ENCODE data around the gene ACTR10.

DNA sequence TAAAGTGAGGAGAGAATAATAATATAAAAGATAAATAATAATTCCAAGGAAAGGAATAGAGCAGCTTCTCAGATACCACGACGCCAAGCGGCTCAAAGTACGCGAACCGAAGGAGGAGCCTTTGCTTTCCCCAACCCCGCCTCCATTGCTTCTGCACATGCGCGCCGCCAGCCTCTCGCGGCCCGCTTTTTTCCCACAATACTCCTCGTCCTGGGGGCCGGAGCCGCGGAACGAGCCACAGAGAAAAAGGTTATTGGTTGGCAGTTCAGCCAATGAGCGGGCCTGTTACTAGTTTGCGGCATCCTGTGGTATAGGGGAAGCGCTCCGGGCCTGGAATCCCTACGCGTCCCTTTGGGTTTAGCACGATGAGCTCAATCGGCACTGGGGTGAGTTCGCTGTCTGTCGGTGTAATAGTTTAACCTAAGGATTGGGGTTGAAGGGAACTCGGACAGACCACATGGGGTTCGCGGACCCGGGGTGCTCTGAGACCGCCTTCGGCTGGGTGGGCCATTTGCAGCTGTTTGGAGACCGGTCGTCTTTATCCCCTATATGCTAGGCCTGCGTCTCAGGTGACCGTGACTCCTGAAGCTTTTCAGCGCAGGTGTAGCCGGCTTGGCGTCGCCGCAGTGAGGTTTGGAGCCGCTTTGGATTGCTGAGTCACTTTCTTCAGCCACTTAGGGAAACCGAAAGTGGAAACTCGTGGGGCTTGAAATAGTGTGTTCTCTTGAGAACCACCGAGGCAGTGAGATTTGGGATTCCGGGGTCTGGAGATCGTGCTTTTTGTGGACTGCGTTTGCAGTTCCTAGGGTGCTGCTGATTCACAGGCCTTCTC is 44.8 kb downstream of the ACTR10 start, which contains the start of gene PSMA3:
- peak; percentile 94 to 98 for TF ChIP-seq POLR2A (IDR thresholded peaks at IDR 0.05; ENCODE audit: control extremely low read depth in 1 of 2, low read depth in 2 of 2, low read length in 2 of 2)
- TF ChIP-seq MAX (IDR thresholded peaks at IDR 0.05), result peak; percentile 39; the same call in 1 of the 2 replicates
- TF ChIP-seq, protein P1, sequence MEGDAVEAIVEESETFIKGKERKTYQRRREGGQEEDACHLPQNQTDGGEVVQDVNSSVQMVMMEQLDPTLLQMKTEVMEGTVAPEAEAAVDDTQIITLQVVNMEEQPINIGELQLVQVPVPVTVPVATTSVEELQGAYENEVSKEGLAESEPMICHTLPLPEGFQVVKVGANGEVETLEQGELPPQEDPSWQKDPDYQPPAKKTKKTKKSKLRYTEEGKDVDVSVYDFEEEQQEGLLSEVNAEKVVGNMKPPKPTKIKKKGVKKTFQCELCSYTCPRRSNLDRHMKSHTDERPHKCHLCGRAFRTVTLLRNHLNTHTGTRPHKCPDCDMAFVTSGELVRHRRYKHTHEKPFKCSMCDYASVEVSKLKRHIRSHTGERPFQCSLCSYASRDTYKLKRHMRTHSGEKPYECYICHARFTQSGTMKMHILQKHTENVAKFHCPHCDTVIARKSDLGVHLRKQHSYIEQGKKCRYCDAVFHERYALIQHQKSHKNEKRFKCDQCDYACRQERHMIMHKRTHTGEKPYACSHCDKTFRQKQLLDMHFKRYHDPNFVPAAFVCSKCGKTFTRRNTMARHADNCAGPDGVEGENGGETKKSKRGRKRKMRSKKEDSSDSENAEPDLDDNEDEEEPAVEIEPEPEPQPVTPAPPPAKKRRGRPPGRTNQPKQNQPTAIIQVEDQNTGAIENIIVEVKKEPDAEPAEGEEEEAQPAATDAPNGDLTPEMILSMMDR (IDR thresholded peaks at IDR 0.05; ENCODE audit: control extremely low read depth in 1 of 3, insufficient read depth in 1 of 3, low read depth in 1 of 3, low read length in 3 of 3), result no peak
- TF ChIP-seq HDAC2 (IDR thresholded peaks at IDR 0.05; ENCODE audit: borderline replicate concordance in 1 of 2, low read depth in 2 of 2, low read length in 2 of 2), result peak in 1 of 2 experiments; percentile 82; a peak in 2 of 4 replicates
- TF ChIP-seq GABPA (IDR thresholded peaks at IDR 0.05; ENCODE audit: borderline replicate concordance, insufficient read depth, low read length), result no peak
- peak; percentile 96 for TF ChIP-seq POLR2AphosphoS5 (IDR thresholded peaks at IDR 0.05; ENCODE audit: low read depth, low read length)
